Renal cortical epithelial cell (primary cell): Measurements from ENCODE around the gene STAT5B. TPM values are rescaled to one million over a fixed set of nuclear protein-coding genes. Genes with fewer than 3 reads are reported as not detected.
"Not testable (repeated sequence)": the region's sequence is repeated elsewhere in the genome, so short reads cannot be mapped to it uniquely, and the experiment has no call there.

Experiments
- DNase-seq: peaks from one replicate; pipeline ENCODE4 v3.0.0-alpha.2; 2011; ENCODE audit warnings: low read depth
- total RNA-seq: library from RNA; depleted of rRNA; stranded (reverse); fragments of >200 nt; gene quantifications from 2 replicates; pipeline ENCODE4 v1.2.3, GENCODE V29; 2014

Gene STAT5B
- total RNA-seq, 1 donor from 2014 or later = 27.2 TPM

GRCh38 chr17:42233994-42234393, 42.2 kb downstream of the STAT5B start:
- no peak for DNase-seq

- peak; percentile 52 for DNase-seq
Measured at GRCh38 chr17:42233156-42233555, 43.0 kb downstream of the STAT5B start.

- DNase-seq = no peak
Measured at GRCh38 chr17:42230225-42230624, 46.0 kb downstream of the STAT5B start.

- peak; percentile 44 for DNase-seq
Measured at GRCh38 chr17:42227849-42228700, 48.1 kb downstream of the STAT5B start.

DNA sequence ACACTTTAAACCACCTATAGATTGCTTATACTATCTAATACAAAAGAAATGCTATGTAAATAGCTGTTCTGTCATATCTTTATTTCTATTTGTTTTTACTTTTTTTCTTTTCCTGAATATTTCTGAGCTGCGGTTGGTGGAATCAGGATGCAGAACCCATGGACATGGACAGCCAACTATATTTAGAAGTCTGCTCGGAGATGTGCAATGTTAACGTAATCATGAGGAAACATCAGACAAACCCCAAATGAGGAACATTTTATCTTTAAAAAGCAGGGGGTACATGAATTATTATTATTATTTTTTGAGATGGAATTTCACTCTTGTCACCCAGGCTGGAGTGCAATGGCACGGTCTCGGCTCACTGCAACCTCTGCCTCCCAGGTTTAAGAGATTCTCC, 50.5 kb downstream of the STAT5B start:
- no peak for DNase-seq

DNA sequence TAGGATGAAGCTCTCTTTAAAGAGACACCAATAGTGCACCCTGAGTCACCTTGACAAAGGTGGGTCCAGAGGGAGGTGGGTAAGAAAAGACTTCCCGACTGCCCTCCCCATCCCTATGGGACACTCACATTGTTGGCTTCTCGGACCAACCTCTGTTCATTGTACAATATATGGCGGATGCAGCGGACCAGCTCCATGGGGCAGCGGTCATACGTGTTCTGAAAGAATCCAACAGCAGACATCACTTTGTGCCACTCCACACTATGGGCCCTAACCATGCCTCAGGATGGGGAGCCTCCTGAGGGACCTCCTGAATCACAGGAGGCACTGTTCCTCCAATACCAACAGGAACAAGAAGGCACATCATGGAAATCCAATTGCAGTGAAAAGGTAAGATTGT, 51.5 kb downstream of the STAT5B start:
- DNase-seq = no peak

- peak; percentile 48 for DNase-seq
Measured at GRCh38 chr17:42221886-42222745, 54.1 kb downstream of the STAT5B start.

DNA sequence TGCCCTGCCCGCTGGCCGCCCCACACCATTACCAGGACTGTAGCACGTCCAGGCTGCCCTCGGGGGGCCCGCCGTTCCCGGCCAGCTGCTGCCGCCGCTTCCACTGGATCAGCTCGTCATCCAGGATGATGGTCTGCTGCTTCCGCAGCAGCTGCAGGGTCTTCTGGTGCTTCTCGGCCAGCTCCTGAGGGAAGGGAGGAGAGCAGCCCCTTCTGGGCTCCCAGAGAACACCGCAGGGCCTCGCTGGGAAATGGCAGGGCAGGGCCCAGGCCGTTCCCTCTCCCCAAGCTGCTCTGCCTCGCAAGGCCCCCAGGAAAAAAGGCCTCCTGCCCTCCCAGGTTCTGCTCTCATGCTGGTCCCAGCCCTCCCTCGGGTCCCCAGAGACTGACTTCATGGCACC, 56.9 kb downstream of the STAT5B start:
- not testable (repeated sequence) for DNase-seq

DNA sequence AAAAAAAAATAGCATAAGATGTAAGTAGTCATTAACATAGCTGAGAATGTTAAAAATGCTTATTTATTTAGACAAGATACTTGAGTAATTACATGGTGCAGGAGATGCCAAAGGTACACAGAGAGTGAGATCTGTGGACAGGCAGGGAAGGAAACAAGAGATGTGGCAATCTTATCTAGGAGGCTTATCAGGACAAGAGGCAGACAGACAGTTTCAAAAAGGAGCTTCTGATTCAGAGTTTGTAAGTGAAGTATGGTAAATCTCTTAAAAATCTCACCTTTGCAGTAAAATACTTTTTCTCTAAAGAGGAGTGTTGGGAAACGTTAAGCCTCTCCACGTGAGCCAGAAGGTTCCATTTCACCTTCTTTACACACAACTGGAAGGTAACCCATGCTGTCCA, 62.0 kb downstream of the STAT5B start:
- DNase-seq = no peak

DNA sequence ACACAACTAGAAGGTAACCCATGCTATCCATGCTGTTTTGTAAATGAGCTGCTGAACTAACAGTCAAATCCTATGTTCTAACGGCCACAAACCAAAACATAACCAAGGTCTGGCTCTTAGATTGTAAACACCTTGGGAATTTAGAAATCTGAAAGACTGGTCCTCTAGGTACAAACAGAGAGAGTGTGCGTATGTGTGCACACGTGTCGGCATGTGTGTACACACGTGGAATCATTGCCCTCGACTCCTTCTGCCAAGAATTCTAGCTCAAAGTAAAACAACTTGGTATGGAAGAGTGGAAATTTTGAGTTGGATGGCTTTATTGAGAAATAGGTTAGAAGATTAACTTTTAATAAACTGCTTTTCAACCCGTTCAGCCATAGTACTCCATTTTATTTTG, 63.8 kb downstream of the STAT5B start:
- DNase-seq = no peak

- not testable (repeated sequence) for DNase-seq
Measured at GRCh38 chr17:42211921-42212341, 64.3 kb downstream of the STAT5B start.

- no peak for DNase-seq
Measured at GRCh38 chr17:42210046-42210445, 66.1 kb downstream of the STAT5B start.

DNA sequence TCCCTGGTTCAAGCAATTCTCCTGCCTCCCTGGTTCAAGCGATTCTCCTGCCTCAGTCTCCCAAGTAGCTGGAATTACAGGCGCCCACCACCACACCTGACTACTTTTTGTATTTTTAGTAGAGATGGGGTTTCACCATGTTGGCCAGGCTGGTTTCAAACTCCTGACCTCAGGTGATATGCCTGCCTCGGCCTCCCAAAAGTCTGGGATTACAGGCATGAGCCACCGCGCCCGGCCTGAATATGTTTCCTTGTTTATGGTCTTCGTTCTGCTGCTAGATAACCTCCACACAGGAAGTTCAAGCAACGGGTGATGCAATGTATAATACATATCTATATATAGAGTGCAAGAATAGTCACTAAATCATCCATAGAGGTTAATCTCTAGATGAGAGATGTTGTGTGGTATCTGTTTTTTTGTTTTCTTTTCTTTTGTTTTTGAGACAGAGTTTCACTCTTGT, 70.0 kb downstream of the STAT5B start:
- not testable (repeated sequence) for DNase-seq

DNA sequence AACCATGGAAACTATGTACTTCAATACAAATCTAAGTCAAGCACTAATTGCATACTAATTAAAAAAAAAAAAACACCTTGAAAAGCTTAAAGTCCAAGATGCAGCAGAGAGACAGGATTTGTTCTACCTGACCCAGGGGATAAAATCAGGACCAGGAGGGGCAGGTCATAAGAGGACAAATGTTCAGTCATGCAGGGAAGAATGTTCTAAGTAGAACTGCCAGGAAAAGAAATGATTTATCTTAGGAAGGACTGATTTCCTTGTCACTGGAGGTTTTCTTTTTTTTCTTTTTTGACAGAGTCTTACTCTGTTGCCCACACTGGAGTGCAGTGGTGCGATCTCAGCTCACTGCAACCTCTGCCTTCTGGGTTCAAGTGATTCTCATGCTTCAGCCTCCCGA, 72.8 kb downstream of the STAT5B start:
- DNase-seq = peak; percentile 74

- peak; percentile 27 for DNase-seq
Measured at GRCh38 chr17:42202696-42203095, 73.5 kb downstream of the STAT5B start.

GRCh38 chr17:42202159-42202558, 74.0 kb downstream of the STAT5B start:
- no peak for DNase-seq

GRCh38 chr17:42201458-42201772, 74.8 kb downstream of the STAT5B start:
- DNase-seq = no peak

GRCh38 chr17:42200706-42201457, 75.3 kb downstream of the STAT5B start:
- no peak for DNase-seq

DNA sequence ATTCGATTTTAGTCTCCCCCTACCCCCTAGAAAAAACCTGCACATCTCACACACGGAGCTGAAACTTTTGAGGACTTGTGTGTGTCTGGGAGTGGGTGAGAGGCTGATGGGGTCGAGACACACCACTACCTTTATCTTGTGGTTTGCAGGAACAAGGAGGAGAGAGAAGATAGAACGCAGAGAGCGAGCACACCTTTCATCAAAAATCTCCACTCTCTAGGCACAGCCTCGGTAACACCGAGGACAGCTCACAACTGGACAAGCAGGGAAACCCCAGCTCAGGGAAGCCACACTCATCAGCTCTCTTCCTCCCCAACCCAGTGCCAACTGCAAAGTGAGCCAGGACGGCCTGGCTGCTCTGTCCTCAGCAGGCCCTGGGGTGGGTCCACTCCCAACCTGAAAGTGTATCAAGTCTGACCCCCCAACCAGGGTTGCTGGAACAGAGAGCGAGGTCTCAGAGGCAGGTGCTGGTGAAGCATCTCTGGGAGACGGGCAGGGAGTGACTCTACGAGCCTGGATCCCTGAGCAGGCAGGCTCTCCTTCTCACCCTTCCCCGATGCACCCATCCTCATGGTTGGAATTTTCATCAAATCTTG, 76.7 kb downstream of the STAT5B start:
- no peak for DNase-seq

GRCh38 chr17:42198897-42199296, 77.3 kb downstream of the STAT5B start:
- DNase-seq = no peak

DNA sequence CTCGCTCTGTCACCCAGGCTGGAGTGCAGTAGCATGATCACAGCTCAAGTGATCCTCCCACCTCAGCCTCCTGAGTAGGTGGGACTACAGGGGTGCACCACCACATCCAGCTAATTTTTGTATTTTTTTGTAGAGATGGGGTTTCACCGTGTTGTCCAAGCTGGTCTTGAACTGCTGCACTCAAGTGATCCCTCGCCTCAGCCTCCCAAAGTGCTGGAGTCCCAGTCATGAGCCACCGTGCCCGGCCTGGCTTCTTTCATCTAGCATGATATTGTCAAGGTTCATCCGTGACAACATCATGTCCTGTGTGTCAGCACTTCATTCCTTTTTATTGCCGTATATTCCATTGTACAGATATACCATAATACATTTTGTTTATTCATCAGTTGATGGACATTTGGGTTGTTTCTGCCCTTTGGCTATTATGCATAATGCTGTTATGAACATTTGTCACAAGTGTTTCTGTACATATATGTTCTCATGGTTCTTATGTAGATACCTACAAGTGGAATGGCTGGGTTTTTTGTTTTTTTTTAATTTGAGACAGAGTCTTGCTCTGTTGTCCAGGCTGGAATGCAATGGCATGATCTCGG, 78.5 kb downstream of the STAT5B start:
- no peak for DNase-seq
